ENCODE results near the gene LPO.

- TF ChIP-seq CTCF (IDR thresholded peaks at IDR 0.05; ENCODE audit: poor library complexity) (no peak), EZH2phosphoT487 (IDR thresholded peaks at IDR 0.05; ENCODE audit: low read depth, severe bottlenecking, unreplicated experiment) (no peak)
Observed at GRCh38 chr17:58233543-58233942, 4.8 kb upstream of the LPO start.

Data from hepatocyte (in vitro differentiated cells).